Spleen (tissue), 7 donors: ENCODE data around the gene ZNF804B.

Source experiments
- POLR2A ChIP-seq, 3 donors: fragments of 450-650 bp; IDR thresholded peaks; one replicate each; pipeline ENCODE4 v1.5.1; 2017; ENCODE audit warnings: antibody characterized with exemption in 3 of 3, mild to moderate bottlenecking in 1 of 3
- TF ChIP-seq, protein P1 (sequence below), 11 experiments: fragments of 200-600 bp in 7 of 11; fragments of 450-650 bp in 4 of 11; sonication (generic) in 4 of 11; IDR thresholded peaks in 8 of 11; conservative IDR thresholded peaks in 3 of 11; 1 replicate in 7 of 11; 2 replicates in 4 of 11; pipeline versions ENCODE4 v1.4.0 to v1.8.0; 2016 to 2021; ENCODE audit warnings: antibody characterized with exemption in 11 of 11, inconsistent platforms in 4 of 11, mild to moderate bottlenecking in 1 of 11
- donor health status: DM: no; HTN: no; CAD: no; lungs with moderate emphysema.
- donor health status: DM: no; HTN: no; CAD: no.
- donor health status: DM: no; HTN: no; CAD: no.

- TF ChIP-seq, protein P1, sequence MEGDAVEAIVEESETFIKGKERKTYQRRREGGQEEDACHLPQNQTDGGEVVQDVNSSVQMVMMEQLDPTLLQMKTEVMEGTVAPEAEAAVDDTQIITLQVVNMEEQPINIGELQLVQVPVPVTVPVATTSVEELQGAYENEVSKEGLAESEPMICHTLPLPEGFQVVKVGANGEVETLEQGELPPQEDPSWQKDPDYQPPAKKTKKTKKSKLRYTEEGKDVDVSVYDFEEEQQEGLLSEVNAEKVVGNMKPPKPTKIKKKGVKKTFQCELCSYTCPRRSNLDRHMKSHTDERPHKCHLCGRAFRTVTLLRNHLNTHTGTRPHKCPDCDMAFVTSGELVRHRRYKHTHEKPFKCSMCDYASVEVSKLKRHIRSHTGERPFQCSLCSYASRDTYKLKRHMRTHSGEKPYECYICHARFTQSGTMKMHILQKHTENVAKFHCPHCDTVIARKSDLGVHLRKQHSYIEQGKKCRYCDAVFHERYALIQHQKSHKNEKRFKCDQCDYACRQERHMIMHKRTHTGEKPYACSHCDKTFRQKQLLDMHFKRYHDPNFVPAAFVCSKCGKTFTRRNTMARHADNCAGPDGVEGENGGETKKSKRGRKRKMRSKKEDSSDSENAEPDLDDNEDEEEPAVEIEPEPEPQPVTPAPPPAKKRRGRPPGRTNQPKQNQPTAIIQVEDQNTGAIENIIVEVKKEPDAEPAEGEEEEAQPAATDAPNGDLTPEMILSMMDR (IDR thresholded peaks at IDR 0.05 in 8 of 11, conservative IDR thresholded peaks at IDR 0.05 in 3 of 11), result no peak
- TF ChIP-seq POLR2A (IDR thresholded peaks at IDR 0.05), result no peak
Observed at GRCh38 chr7:89170628-89171027, 411.1 kb downstream of the ZNF804B start.
